H9 (cell line): ENCODE results near the gene COPS6. TPM values are rescaled to one million over a fixed set of nuclear protein-coding genes. Genes with fewer than 3 reads are reported as not detected.

Experiments
- DNase-seq: peaks from one replicate; pipeline ENCODE4 v3.0.0-alpha.2; 2017
- H2AFZ ChIP-seq: one replicate; pipeline ENCODE4 v1.6.1; 2013; ENCODE audit warnings: mild to moderate bottlenecking, low read length, control low read depth, moderate library complexity
- H2AK5ac ChIP-seq: 2 replicates; pipeline ENCODE4 v1.6.1; 2013; ENCODE audit warnings: low read length, control low read depth, mixed read lengths; ENCODE audit not compliant: insufficient read length
- H2BK120ac ChIP-seq: one replicate; pipeline ENCODE4 v1.6.1; 2013; ENCODE audit warnings: low read depth, mild to moderate bottlenecking, low read length, control low read depth, inconsistent platforms; ENCODE audit not compliant: poor library complexity, severe bottlenecking
- H2BK12ac ChIP-seq: 2 replicates; pipeline ENCODE4 v1.6.1; 2013; ENCODE audit warnings: low read length, control low read depth, mixed read lengths, low read depth; ENCODE audit not compliant: insufficient read length
- H2BK15ac ChIP-seq: 2 replicates; pipeline ENCODE4 v1.6.1; 2013; ENCODE audit warnings: low read depth, low read length, control low read depth
- H2BK20ac ChIP-seq: one replicate; pipeline ENCODE4 v1.6.1; 2013; ENCODE audit warnings: low read depth, mild to moderate bottlenecking, low read length, control low read depth, inconsistent platforms; ENCODE audit not compliant: poor library complexity, severe bottlenecking
- H2BK5ac ChIP-seq: 2 replicates; pipeline ENCODE4 v1.6.1; 2013; ENCODE audit warnings: low read length, control low read depth, mixed read lengths; ENCODE audit not compliant: insufficient read length
- H3K14ac ChIP-seq: 2 replicates; pipeline ENCODE4 v1.6.1; 2013; ENCODE audit warnings: low read length, control low read depth; ENCODE audit not compliant: insufficient read depth
- H3K18ac ChIP-seq: 2 replicates; pipeline ENCODE4 v1.6.1; 2013; ENCODE audit warnings: low read depth, mild to moderate bottlenecking, mixed read lengths, low read length, control low read depth; ENCODE audit not compliant: insufficient read length
- H3K23ac ChIP-seq: 2 replicates; pipeline ENCODE4 v1.6.1; 2013; ENCODE audit warnings: low read length, control low read depth, mixed read lengths, low read depth; ENCODE audit not compliant: insufficient read length
- H3K23me2 ChIP-seq: 2 replicates; pipeline ENCODE4 v1.6.1; 2013; ENCODE audit warnings: low read depth, mild to moderate bottlenecking, mixed read lengths, low read length, control low read depth; ENCODE audit not compliant: insufficient read length, poor library complexity, severe bottlenecking
- H3K27ac ChIP-seq: 2 replicates; pipeline ENCODE4 v1.5.1; 2013; ENCODE audit warnings: low read length, control low read depth, mixed read lengths, low read depth; ENCODE audit not compliant: insufficient read length
- H3K27me3 ChIP-seq: 2 replicates; pipeline ENCODE4 v1.6.1; 2013; ENCODE audit warnings: low read length, control low read depth, inconsistent platforms; ENCODE audit not compliant: insufficient read depth
- H3K4ac ChIP-seq: 2 replicates; pipeline ENCODE4 v1.6.1; 2013; ENCODE audit warnings: low read depth, mild to moderate bottlenecking, control low read depth, inconsistent platforms, low read length, moderate library complexity
- H3K4me1 ChIP-seq: 2 replicates; pipeline ENCODE4 v1.6.1; 2013; ENCODE audit warnings: low read length, control low read depth, inconsistent platforms; ENCODE audit not compliant: insufficient read depth
- H3K4me2 ChIP-seq: 2 replicates; pipeline ENCODE4 v1.6.1; 2013; ENCODE audit warnings: low read length, control low read depth, mixed read lengths; ENCODE audit not compliant: insufficient read length, insufficient read depth
- H3K56ac ChIP-seq: 2 replicates; pipeline ENCODE4 v1.6.1; 2013; ENCODE audit warnings: low read depth, mild to moderate bottlenecking, mixed read lengths, low read length, control low read depth; ENCODE audit not compliant: insufficient read length
- H3K79me1 ChIP-seq: 2 replicates; pipeline ENCODE4 v1.6.1; 2013; ENCODE audit warnings: low read depth, mild to moderate bottlenecking, moderate library complexity, low read length, control low read depth, inconsistent platforms; ENCODE audit not compliant: insufficient read depth, poor library complexity, severe bottlenecking
- H3K79me2 ChIP-seq: 2 replicates; pipeline ENCODE4 v1.6.1; 2013; ENCODE audit warnings: low read length, control low read depth, inconsistent platforms; ENCODE audit not compliant: insufficient read depth
- H3K9ac ChIP-seq: 2 replicates; pipeline ENCODE4 v1.6.1; 2013; ENCODE audit warnings: low read length, control low read depth, mixed read lengths; ENCODE audit not compliant: insufficient read length; ENCODE audit errors: extremely low read depth
- H3K9me3 ChIP-seq: one replicate; pipeline ENCODE4 v1.6.1; 2013; ENCODE audit warnings: low read depth, low read length, inconsistent platforms; ENCODE audit not compliant: control insufficient read depth
- H3T11ph ChIP-seq: one replicate; pipeline ENCODE4 v1.6.1; 2013; ENCODE audit warnings: mild to moderate bottlenecking, low read length, control low read depth, inconsistent platforms
- H4K20me1 ChIP-seq: one replicate; pipeline ENCODE4 v1.6.1; 2013; ENCODE audit not compliant: control insufficient read depth, insufficient read length, insufficient read depth
- H4K5ac ChIP-seq: 2 replicates; pipeline ENCODE4 v1.6.1; 2013; ENCODE audit warnings: low read depth, mild to moderate bottlenecking, mixed read lengths, low read length, control low read depth; ENCODE audit not compliant: insufficient read length
- H4K8ac ChIP-seq: replicated peaks from 2 replicates; pipeline ENCODE4 v1.6.1; 2013; ENCODE audit warnings: low read length, control low read depth, mixed read lengths, low read depth; ENCODE audit not compliant: insufficient read length
- H4K91ac ChIP-seq: 2 replicates; pipeline ENCODE4 v1.6.1; 2013; ENCODE audit warnings: low read depth, mild to moderate bottlenecking, moderate library complexity, mixed read lengths, low read length, control low read depth; ENCODE audit not compliant: insufficient read length
- H3K27ac Mint-ChIP-seq, 3 experiments: 2 replicates in 2 of 3; 3 replicates in 1 of 3; pipeline ENCODE4 v1.8.0; 2020 to 2021; ENCODE audit warnings: mixed read lengths in 3 of 3, mild to moderate bottlenecking in 1 of 3, moderate library complexity in 1 of 3
- H3K27me3 Mint-ChIP-seq: 2 replicates; pipeline ENCODE4 v1.8.0; 2021; ENCODE audit warnings: low read depth, mild to moderate bottlenecking, moderate library complexity, mixed read lengths
- H3K36me3 Mint-ChIP-seq, 3 experiments: 2 replicates in 2 of 3; 3 replicates in 1 of 3; pipeline ENCODE4 v1.8.0; 2020 to 2021; ENCODE audit warnings: low read depth in 3 of 3, mixed read lengths in 3 of 3; ENCODE audit not compliant: insufficient read depth in 1 of 3
- H3K4me1 Mint-ChIP-seq, 2 experiments: 2 replicates each; pipeline ENCODE4 v1.8.0; 2020; ENCODE audit warnings: mixed read lengths in 2 of 2
- H3K4me3 Mint-ChIP-seq, 2 experiments: 2 replicates in 1 of 2; 3 replicates in 1 of 2; pipeline ENCODE4 v1.8.0; 2020 to 2021; ENCODE audit warnings: mild to moderate bottlenecking in 2 of 2, mixed read lengths in 2 of 2, moderate library complexity in 1 of 2
- H3K9me3 Mint-ChIP-seq, 2 experiments: 2 replicates in 1 of 2; 3 replicates in 1 of 2; pipeline ENCODE4 v1.8.0; 2020; ENCODE audit warnings: mild to moderate bottlenecking in 2 of 2, mixed read lengths in 2 of 2, moderate library complexity in 1 of 2
- CTCF ChIP-seq: fragments of 200-600 bp; sonication (generic); conservative IDR thresholded peaks from 3 replicates; pipeline ENCODE4 v1.8.0; 2021; ENCODE audit warnings: antibody characterized with exemption, mild to moderate bottlenecking
- WGBS: extraction: QIAGEN DNeasy Blood & Tissue Kit; methylation state at CpG from one replicate; pipeline ENCODE4 v1.1.7; 2013; ENCODE audit warnings: missing lambda C conversion rate, low lambda C conversion rate, mixed read lengths; ENCODE audit not compliant: insufficient read length; ENCODE audit errors: extremely low coverage; 5-methylcytosine and 5-hydroxymethylcytosine counted together
- total RNA-seq: library from RNA; stranded (reverse); gene quantifications from 2 replicates; pipeline ENCODE4 v1.2.1, GENCODE V29; 2021

COPS6 gene
- total RNA-seq, 1 experiment from 2014 or later = 140 TPM

- Mint-ChIP-seq H3K36me3 (peaks cover 40 to 42% (median 41%) of the 10 kb centered on the region in 3 experiments), H3K4me1 (peaks cover 12 to 27% of the 10 kb centered on the region in 2 experiments), H3K9me3 (peaks cover 4 to 31% of the 10 kb centered on the region in 2 experiments), H3K4me3 (peak within 1 kb of the TSS; percentile 91 to 98), H3K27ac (peak within 1 kb of the TSS; percentile 90 to 99 (median 94)), H3K27me3 (no peaks in the 10 kb centered on the region; the same call in 1 of the 2 replicates)
- Histone ChIP-seq H2AK5ac (no peak within 1 kb of the TSS), H2BK5ac (no peak within 1 kb of the TSS), H3K9me3 (no peaks in the 10 kb centered on the region), H3K79me2 (peaks cover 32% of the 10 kb centered on the region), H3K23ac (no peak within 1 kb of the TSS), H2BK15ac (no peak within 1 kb of the TSS), H3K18ac (peak within 1 kb of the TSS; percentile 78), H2BK12ac (no peak within 1 kb of the TSS), H2BK120ac (peak within 1 kb of the TSS; percentile 87), H3K23me2 (peaks cover 6% of the 10 kb centered on the region), H3K9ac (peak within 1 kb of the TSS; percentile 98), H4K8ac (no peak within 1 kb of the TSS), H3K4me2 (peak within 1 kb of the TSS; percentile 97), H3K56ac (no peak within 1 kb of the TSS), H3K27ac (no peak within 1 kb of the TSS), H3K4me1 (peaks cover 3% of the 10 kb centered on the region; the same call in 1 of the 2 replicates), H3K27me3 (no peaks in the 10 kb centered on the region), H3K4ac (no peak within 1 kb of the TSS; the same call in 1 of the 2 replicates), H4K5ac (peak within 1 kb of the TSS; percentile 43), H4K20me1 (no peaks in the 10 kb centered on the region), H4K91ac (peak within 1 kb of the TSS; percentile 94), H3K14ac (peak within 1 kb of the TSS; percentile 86), H3T11ph (peak within 1 kb of the TSS; percentile 25), H2AFZ (no peak within 1 kb of the TSS), H2BK20ac (no peak within 1 kb of the TSS), H3K79me1 (no peaks in the 10 kb centered on the region)
- WGBS = no CpG with 5 or more reads among the region's 55 CpGs
- TF ChIP-seq CTCF = peak; percentile 98
- peak; percentile 99 for DNase-seq
These were observed 7.2 kb upstream of the COPS6 start, which contains the start of gene ZNF3 for GRCh38 chr7:100081535-100082102. Gene ZNF3 (minus strand): TSS chr7:100081723. CDS start chr7:100077357, 4,366 bp downstream.
